ENCODE results near the gene SLC9A4.

DNA sequence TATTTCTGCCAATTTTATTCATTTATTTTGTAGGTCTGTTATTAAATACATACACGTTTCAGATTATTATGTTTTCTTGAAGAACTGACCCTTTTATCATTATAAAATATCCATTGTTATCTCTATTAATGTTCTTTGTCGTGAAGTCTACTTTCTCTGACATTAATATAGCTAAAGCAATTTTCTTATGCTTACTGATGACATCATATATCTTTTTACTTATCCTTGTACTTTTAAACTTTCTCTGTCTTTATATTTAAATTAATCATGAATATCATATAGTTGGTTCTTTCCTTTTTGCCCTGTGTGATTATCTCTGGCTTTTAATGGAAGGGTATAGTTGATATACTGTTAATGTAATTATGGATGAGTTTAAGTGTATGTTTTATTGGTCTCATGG lies 109.8 kb downstream of the SLC9A4 start:
- no peak for TF ChIP-seq SUZ12 (IDR thresholded peaks at IDR 0.05)
- no peak for TF ChIP-seq ELF4 (IDR thresholded peaks at IDR 0.05)
- TF ChIP-seq NFRKB (IDR thresholded peaks at IDR 0.05): no peak
- TF ChIP-seq BHLHE40 (IDR thresholded peaks at IDR 0.05; ENCODE audit: borderline replicate concordance): no peak
- TF ChIP-seq SP1 (IDR thresholded peaks at IDR 0.05): no peak
- no peak for TF ChIP-seq FOXK2 (IDR thresholded peaks at IDR 0.05)
- TF ChIP-seq, protein P1, sequence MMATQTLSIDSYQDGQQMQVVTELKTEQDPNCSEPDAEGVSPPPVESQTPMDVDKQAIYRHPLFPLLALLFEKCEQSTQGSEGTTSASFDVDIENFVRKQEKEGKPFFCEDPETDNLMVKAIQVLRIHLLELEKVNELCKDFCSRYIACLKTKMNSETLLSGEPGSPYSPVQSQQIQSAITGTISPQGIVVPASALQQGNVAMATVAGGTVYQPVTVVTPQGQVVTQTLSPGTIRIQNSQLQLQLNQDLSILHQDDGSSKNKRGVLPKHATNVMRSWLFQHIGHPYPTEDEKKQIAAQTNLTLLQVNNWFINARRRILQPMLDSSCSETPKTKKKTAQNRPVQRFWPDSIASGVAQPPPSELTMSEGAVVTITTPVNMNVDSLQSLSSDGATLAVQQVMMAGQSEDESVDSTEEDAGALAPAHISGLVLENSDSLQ (IDR thresholded peaks at IDR 0.05): no peak
- no peak for TF ChIP-seq ARNT (IDR thresholded peaks at IDR 0.05)
- no peak for TF ChIP-seq HDGF (IDR thresholded peaks at IDR 0.05; ENCODE audit: borderline replicate concordance)
- TF ChIP-seq LEF1 (IDR thresholded peaks at IDR 0.05; ENCODE audit: borderline replicate concordance): no peak

All from HEK293T (cell line).